NCI-H1417 (cell line): Measurements from ENCODE around the gene WEE2.

Experiments used
- DNase-seq, 3 experiments: peaks; one replicate each; lab custom pipeline; 2025; lab: John Stamatoyannopoulos, UW

Gene WEE2

GRCh38 chr7:141691540-141691939 is 16.6 kb upstream of the WEE2 start:
- DNase-seq: no peak

- DNase-seq: no peak
Observed at GRCh38 chr7:141691961-141692360, 16.2 kb upstream of the WEE2 start.

GRCh38 chr7:141693082-141693481 is 15.1 kb upstream of the WEE2 start:
- DNase-seq: no peak

GRCh38 chr7:141695803-141696289 is 12.3 kb upstream of the WEE2 start:
- peak in 2 of 3 experiments; percentile 35 to 70 for DNase-seq

GRCh38 chr7:141696348-141696747 is 11.8 kb upstream of the WEE2 start:
- no peak for DNase-seq

- DNase-seq: no peak
Observed at GRCh38 chr7:141697211-141697871, 10.8 kb upstream of the WEE2 start.

- peak in 1 of 3 experiments; percentile 44 for DNase-seq
Observed at GRCh38 chr7:141698247-141699015, 9.7 kb upstream of the WEE2 start.

GRCh38 chr7:141699860-141700259 is 8.3 kb upstream of the WEE2 start:
- DNase-seq: peak in 1 of 3 experiments; percentile 36

GRCh38 chr7:141700296-141700847 is 7.8 kb upstream of the WEE2 start:
- DNase-seq: no peak

GRCh38 chr7:141700848-141701371 is 7.2 kb upstream of the WEE2 start:
- peak in 2 of 3 experiments; percentile 43 to 74 for DNase-seq

GRCh38 chr7:141701489-141702046 is 6.6 kb upstream of the WEE2 start:
- DNase-seq: peak; percentile 36 to 86 (median 81)

GRCh38 chr7:141702047-141702567 is 6.0 kb upstream of the WEE2 start, which contains the start of gene DENND11:
TSS of gene DENND11 (minus strand) at chr7:141702166. CDS start at chr7:141702153, 13 bp downstream.
- DNase-seq: peak; percentile 76 to 85 (median 82)

- peak in 1 of 3 experiments; percentile 46 for DNase-seq
Observed at GRCh38 chr7:141702892-141703291, 5.3 kb upstream of the WEE2 start.

GRCh38 chr7:141704112-141704511 is 4.0 kb upstream of the WEE2 start:
- DNase-seq: peak in 1 of 3 experiments; percentile 60

GRCh38 chr7:141704741-141705140 is 3.4 kb upstream of the WEE2 start:
- DNase-seq: peak in 1 of 3 experiments; percentile 32

GRCh38 chr7:141706239-141707064 is 1.7 kb upstream of the WEE2 start:
- peak in 2 of 3 experiments; percentile 66 to 92 for DNase-seq

- no peak for DNase-seq
Observed at GRCh38 chr7:141709318-141709717, 1.2 kb downstream of the WEE2 start.

GRCh38 chr7:141709749-141710148 is 1.6 kb downstream of the WEE2 start:
- peak in 2 of 3 experiments; percentile 58 to 88 for DNase-seq

- no peak for DNase-seq
Observed at GRCh38 chr7:141710301-141710700, 2.1 kb downstream of the WEE2 start.

GRCh38 chr7:141712603-141713255 is 4.6 kb downstream of the WEE2 start:
- DNase-seq: no peak
